Keratinocyte (primary cell): ENCODE results near the gene NQO2. TPM values are rescaled to one million over a fixed set of nuclear protein-coding genes. Genes with fewer than 3 reads are reported as not detected.

Source experiments
- DNase-seq: peaks from one replicate; pipeline ENCODE4 v3.0.0-alpha.2; 2011; ENCODE audit warnings: low read depth, missing footprints, low spot score
- FAIRE-seq: peaks from 2 replicates; lab custom pipeline; 2011; peaks lifted over from hg19 to GRCh38; lab: Jason Lieb, UNC
- H2AFZ ChIP-seq: 2 replicates; pipeline ENCODE4 v1.6.0; 2012; ENCODE audit warnings: low read length, control low read depth, inconsistent platforms; ENCODE audit not compliant: control insufficient read depth
- H3K27ac ChIP-seq: 2 replicates; pipeline ENCODE4 v1.5.1; 2011; ENCODE audit warnings: low read length; ENCODE audit not compliant: control insufficient read depth, insufficient read depth
- H3K27me3 ChIP-seq: 3 replicates; pipeline ENCODE4 v1.6.0; 2011; ENCODE audit warnings: low read length; ENCODE audit not compliant: control insufficient read depth, insufficient read depth; ENCODE audit errors: extremely low read depth
- H3K36me3 ChIP-seq, 2 experiments: 2 replicates in 1 of 2; 3 replicates in 1 of 2; pipeline ENCODE4 v1.5.1; 2011; ENCODE audit warnings: low read length in 2 of 2, mild to moderate bottlenecking in 1 of 2; ENCODE audit not compliant: control insufficient read depth in 2 of 2, insufficient read depth in 2 of 2; ENCODE audit errors: extremely low read depth in 1 of 2
- H3K4me1 ChIP-seq: 3 replicates; pipeline ENCODE4 v1.5.1; 2011; ENCODE audit warnings: low read length; ENCODE audit not compliant: control insufficient read depth, insufficient read depth; ENCODE audit errors: extremely low read depth
- H3K4me2 ChIP-seq: 3 replicates; pipeline ENCODE4 v1.6.0; 2011; ENCODE audit warnings: low read depth, low read length; ENCODE audit not compliant: control insufficient read depth, insufficient read depth; ENCODE audit errors: extremely low read depth
- H3K4me3 ChIP-seq, 3 experiments: fragments of 200-600 bp in 1 of 3; sonication (generic) in 1 of 3; 2 replicates in 2 of 3; 3 replicates in 1 of 3; pipeline ENCODE4 v1.5.1; 2011 to 2016; ENCODE audit warnings: low read length in 3 of 3, mild to moderate bottlenecking in 3 of 3, control low read depth in 2 of 3, inconsistent platforms in 1 of 3, low read depth in 1 of 3, mixed read lengths in 1 of 3, mixed run types in 1 of 3, moderate library complexity in 1 of 3; ENCODE audit not compliant: control insufficient read depth in 2 of 3, insufficient read depth in 2 of 3; ENCODE audit errors: extremely low read depth in 1 of 3
- H3K79me2 ChIP-seq: 2 replicates; pipeline ENCODE4 v1.6.0; 2012; ENCODE audit warnings: low read length; ENCODE audit not compliant: control insufficient read depth, insufficient read depth
- H3K9ac ChIP-seq: 3 replicates; pipeline ENCODE4 v1.6.0; 2011; ENCODE audit warnings: low read length; ENCODE audit not compliant: control insufficient read depth, insufficient read depth; ENCODE audit errors: extremely low read depth
- H3K9me1 ChIP-seq: 3 replicates; pipeline ENCODE4 v1.6.0; 2011; ENCODE audit warnings: low read length; ENCODE audit not compliant: control insufficient read depth, insufficient read depth; ENCODE audit errors: extremely low read depth
- H3K9me3 ChIP-seq: 2 replicates; pipeline ENCODE4 v1.5.1; 2012; ENCODE audit warnings: low read depth, low read length; ENCODE audit not compliant: control insufficient read depth
- H4K20me1 ChIP-seq: 3 replicates; pipeline ENCODE4 v1.6.0; 2011; ENCODE audit warnings: low read length; ENCODE audit not compliant: control insufficient read depth, insufficient read depth; ENCODE audit errors: extremely low read depth
- EZH2 ChIP-seq: IDR thresholded peaks from one replicate; pipeline ENCODE4 v1.6.1; 2012; ENCODE audit warnings: inconsistent platforms, mild to moderate bottlenecking, low read length, moderate library complexity
- dilution Hi-C: fragments of 300-500 bp; cut with MboI; formaldehyde crosslinking; loops from one replicate; pipeline ENCODE4 v1.7.0; 2020; ENCODE audit warnings: low sequenced_read_pairs; ENCODE audit not compliant: extremely low pct_ligation_motif_present
- polyA plus RNA-seq, 5 experiments: library from polyadenylated mRNA; depleted of rRNA in 3 of 5; stranded (reverse) in 3 of 5; stranded (forward) in 1 of 5; unstranded in 1 of 5; fragments of >200 nt; gene quantifications; 1 replicate in 1 of 5; 2 replicates in 3 of 5; 3 replicates in 1 of 5; pipeline versions ENCODE4 v1.2.1 to v1.2.3, GENCODE V29; 2011 to 2012; ENCODE audit warnings: missing spikeins in 2 of 5, low read depth in 1 of 5, low replicate concordance in 1 of 5
- TF ChIP-seq, protein P1 (sequence below), 3 experiments: IDR thresholded peaks in 1 of 3; conservative IDR thresholded peaks in 1 of 3; optimal IDR thresholded peaks in 1 of 3; 2 replicates in 2 of 3; 3 replicates in 1 of 3; pipeline versions ENCODE3 to v1.5.1; 2011; ENCODE audit warnings: low read length in 3 of 3, mild to moderate bottlenecking in 3 of 3, moderate library complexity in 2 of 3, control low read depth in 1 of 3, inconsistent platforms in 1 of 3; ENCODE audit not compliant: insufficient read depth in 2 of 3; ENCODE audit errors: extremely low read depth in 1 of 3

NQO2 gene
- polyA plus RNA-seq, 1 donor (not counting 4 experiments of a cell fraction or from before 2014, with no cell fraction given) = 22.9 TPM

DNA sequence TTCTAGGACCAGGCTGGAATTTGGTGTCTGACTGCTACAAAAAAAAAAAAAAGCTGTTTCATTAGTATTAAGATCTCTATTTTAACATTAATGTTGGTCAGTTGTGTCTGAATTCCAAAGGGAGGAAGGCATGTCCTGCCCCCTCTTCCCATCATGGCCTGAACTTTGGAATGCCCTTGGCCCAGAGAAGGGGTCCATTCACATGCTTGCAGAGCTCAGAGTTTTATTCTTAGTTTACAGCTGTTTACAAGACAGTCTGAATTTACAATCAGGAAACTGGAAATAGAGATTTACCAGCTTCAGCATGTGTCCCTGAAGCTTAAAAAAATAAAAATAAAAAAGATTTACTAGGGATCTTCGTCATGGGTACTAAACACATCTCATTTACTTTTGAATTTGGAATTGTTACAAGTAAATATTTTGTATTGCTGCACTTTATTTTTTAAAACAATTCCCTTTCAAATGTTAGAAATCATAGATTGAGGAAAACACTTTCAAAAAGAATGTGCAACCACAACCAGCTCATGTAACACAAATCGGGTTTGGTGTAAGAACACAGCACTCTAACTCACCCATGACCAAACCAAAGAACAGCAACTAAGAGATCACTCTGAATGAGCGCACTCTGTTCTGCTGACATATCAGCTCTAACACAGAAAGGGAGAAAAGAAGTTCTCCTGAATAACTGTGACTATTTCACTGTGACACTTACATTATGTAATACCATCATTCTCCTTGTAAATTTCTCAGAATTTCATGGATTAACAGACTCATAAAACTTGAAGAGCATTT is 21.7 kb upstream of the NQO2 start:
- Histone ChIP-seq H3K27ac (no peak overlapping the region), H4K20me1 (no peaks in the 10 kb centered on the region), H3K36me3 (no peaks in the 10 kb centered on the region), H2AFZ (no peak overlapping the region), H3K4me2 (no peak overlapping the region), H3K79me2 (no peaks in the 10 kb centered on the region), H3K4me3 (no peak overlapping the region), H3K27me3 (no peaks in the 10 kb centered on the region), H3K9me1 (no peaks in the 10 kb centered on the region), H3K4me1 (peaks cover 22% of the 10 kb centered on the region), H3K9ac (no peak overlapping the region), H3K9me3 (no peaks in the 10 kb centered on the region)
- TF ChIP-seq, protein P1, sequence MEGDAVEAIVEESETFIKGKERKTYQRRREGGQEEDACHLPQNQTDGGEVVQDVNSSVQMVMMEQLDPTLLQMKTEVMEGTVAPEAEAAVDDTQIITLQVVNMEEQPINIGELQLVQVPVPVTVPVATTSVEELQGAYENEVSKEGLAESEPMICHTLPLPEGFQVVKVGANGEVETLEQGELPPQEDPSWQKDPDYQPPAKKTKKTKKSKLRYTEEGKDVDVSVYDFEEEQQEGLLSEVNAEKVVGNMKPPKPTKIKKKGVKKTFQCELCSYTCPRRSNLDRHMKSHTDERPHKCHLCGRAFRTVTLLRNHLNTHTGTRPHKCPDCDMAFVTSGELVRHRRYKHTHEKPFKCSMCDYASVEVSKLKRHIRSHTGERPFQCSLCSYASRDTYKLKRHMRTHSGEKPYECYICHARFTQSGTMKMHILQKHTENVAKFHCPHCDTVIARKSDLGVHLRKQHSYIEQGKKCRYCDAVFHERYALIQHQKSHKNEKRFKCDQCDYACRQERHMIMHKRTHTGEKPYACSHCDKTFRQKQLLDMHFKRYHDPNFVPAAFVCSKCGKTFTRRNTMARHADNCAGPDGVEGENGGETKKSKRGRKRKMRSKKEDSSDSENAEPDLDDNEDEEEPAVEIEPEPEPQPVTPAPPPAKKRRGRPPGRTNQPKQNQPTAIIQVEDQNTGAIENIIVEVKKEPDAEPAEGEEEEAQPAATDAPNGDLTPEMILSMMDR (optimal IDR thresholded peaks at IDR 0.05 in 1 of 3, IDR thresholded peaks at IDR 0.05 in 1 of 3, conservative IDR thresholded peaks at IDR 0.05 in 1 of 3; ENCODE audit: extremely low read depth in 1 of 3, insufficient read depth in 2 of 3, low read length in 3 of 3) = no peak
- no peak for TF ChIP-seq EZH2
- FAIRE-seq (no peak), DNase-seq (no peak)
- dilution Hi-C loops = no loop called here

GRCh38 chr6:2978923-2979322 is 20.8 kb upstream of the NQO2 start:
- H3K27me3 ChIP-seq = no peaks in the 10 kb centered on the region
- no peak overlapping the region for H2AFZ ChIP-seq
- H3K27ac ChIP-seq = no peak overlapping the region
- H3K9me1 ChIP-seq = no peaks in the 10 kb centered on the region
- dilution Hi-C loops = no loop called here
- TF ChIP-seq, protein P1 (optimal IDR thresholded peaks at IDR 0.05 in 1 of 3, IDR thresholded peaks at IDR 0.05 in 1 of 3, conservative IDR thresholded peaks at IDR 0.05 in 1 of 3; ENCODE audit: extremely low read depth in 1 of 3, insufficient read depth in 2 of 3, low read length in 3 of 3) = no peak
- no peak for TF ChIP-seq EZH2
- no peak overlapping the region for H3K9ac ChIP-seq
- H4K20me1 ChIP-seq = no peaks in the 10 kb centered on the region
- FAIRE-seq (no peak), DNase-seq (no peak)
- H3K4me1 ChIP-seq = peaks cover 22% of the 10 kb centered on the region
- no peaks in the 10 kb centered on the region for H3K9me3 ChIP-seq
- no peaks in the 10 kb centered on the region for H3K79me2 ChIP-seq
- no peaks in the 10 kb centered on the region for H3K36me3 ChIP-seq
- no peak overlapping the region for H3K4me3 ChIP-seq
- no peak overlapping the region for H3K4me2 ChIP-seq
